Measurements from ENCODE around the gene NUDT8. TPM values are rescaled to one million over a fixed set of nuclear protein-coding genes. Genes with fewer than 3 reads are reported as not detected.

The NUDT8 gene
- total and polyA plus RNA-seq, 7 donors: 19.0 to 52.2 (median 34.8) TPM

DNA sequence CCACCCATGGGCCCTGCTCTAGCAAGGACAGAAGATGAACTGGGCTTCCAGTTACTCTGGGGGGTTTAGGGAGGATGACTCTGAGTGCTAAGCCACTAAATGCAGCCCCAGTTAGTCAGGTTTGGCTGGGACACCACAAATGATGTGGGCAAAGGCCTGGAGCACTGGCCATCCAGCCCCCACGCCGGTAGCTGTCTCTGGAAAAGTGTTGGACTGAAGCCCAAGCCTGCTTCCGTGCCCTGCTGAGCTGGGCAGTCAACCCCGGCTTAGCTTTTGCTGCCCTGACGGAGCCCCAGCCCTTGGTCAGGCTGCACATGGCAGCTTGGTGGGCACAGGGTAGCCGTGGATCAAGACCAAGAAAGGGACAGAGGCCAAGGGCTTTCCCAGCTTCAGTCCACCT is 51.8 kb downstream of the NUDT8 start:
- WGBS, 3 donors: 37 to 48% (median 40%) methylated on average over 6 of the region's 6 CpGs

More for the DNA sequence above, 51.8 kb downstream of the NUDT8 start:
- Histone ChIP-seq H3K4me3 (no peak overlapping the region), H3K36me3 (ENCODE audit: insufficient read depth in 1 of 2, low read depth in 1 of 2) (no peaks in the 10 kb centered on the region), H3K4me1 (peaks cover 9% of the 10 kb centered on the region), H3K27ac (no peak overlapping the region), H3K27me3 (ENCODE audit: insufficient read depth in 3 of 3, low read length in 2 of 3) (peaks cover 0 to 12% (median 3%) of the 10 kb centered on the region in 3 donors), H3K9me3 (no peaks in the 10 kb centered on the region)
- intact Hi-C loops (cut with DNase I): no loop called here
- TF ChIP-seq, protein P1, sequence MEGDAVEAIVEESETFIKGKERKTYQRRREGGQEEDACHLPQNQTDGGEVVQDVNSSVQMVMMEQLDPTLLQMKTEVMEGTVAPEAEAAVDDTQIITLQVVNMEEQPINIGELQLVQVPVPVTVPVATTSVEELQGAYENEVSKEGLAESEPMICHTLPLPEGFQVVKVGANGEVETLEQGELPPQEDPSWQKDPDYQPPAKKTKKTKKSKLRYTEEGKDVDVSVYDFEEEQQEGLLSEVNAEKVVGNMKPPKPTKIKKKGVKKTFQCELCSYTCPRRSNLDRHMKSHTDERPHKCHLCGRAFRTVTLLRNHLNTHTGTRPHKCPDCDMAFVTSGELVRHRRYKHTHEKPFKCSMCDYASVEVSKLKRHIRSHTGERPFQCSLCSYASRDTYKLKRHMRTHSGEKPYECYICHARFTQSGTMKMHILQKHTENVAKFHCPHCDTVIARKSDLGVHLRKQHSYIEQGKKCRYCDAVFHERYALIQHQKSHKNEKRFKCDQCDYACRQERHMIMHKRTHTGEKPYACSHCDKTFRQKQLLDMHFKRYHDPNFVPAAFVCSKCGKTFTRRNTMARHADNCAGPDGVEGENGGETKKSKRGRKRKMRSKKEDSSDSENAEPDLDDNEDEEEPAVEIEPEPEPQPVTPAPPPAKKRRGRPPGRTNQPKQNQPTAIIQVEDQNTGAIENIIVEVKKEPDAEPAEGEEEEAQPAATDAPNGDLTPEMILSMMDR (IDR thresholded peaks at IDR 0.05): no peak
- ATAC-seq (no peak), DNase-seq (no peak)

Other genes with a start within 250 kb of the NUDT8 start
- gene RAD9A, start 238.0 kb downstream of the NUDT8 start, total RNA-seq: 1 to 10 TPM; 1.8 to 6.7 (median 5.8) TPM
- 10 to 100 TPM in 2 of 3 donors, 1 to 10 TPM in 1; 7.1 to 12.3 (median 10.1) TPM for gene RAD9A, start 238.0 kb downstream of the NUDT8 start, polyA plus RNA-seq
- 100 to 1,000 TPM in 1 of 4 donors, 10 to 100 TPM in 3; 72.6 to 113 (median 86.6) TPM for gene PPP1CA, start 228.1 kb downstream of the NUDT8 start, total RNA-seq
- 100 to 1,000 TPM; 108 to 191 (median 147) TPM for gene PPP1CA, start 228.1 kb downstream of the NUDT8 start, polyA plus RNA-seq
- gene TBC1D10C, start 225.9 kb downstream of the NUDT8 start, total RNA-seq: 1 to 10 TPM in 3 of 4 donors, under 1 TPM in 1; 0.65 to 1.6 (median 1.2) TPM
- gene TBC1D10C, start 225.9 kb downstream of the NUDT8 start, polyA plus RNA-seq: under 1 TPM; 0.25 to 0.52 (median 0.34) TPM
- gene CARNS1, start 214.3 kb downstream of the NUDT8 start, total RNA-seq: 10 to 100 TPM in 2 of 4 donors, 1 to 10 TPM in 2; 7.0 to 27.5 (median 10.0) TPM
- gene CARNS1, start 214.3 kb downstream of the NUDT8 start, polyA plus RNA-seq: 1 to 10 TPM; 2.1 to 5.9 (median 4.2) TPM
- 10 to 100 TPM; 23.1 to 34.3 (median 26.8) TPM for gene RPS6KB2, start 201.4 kb downstream of the NUDT8 start, total RNA-seq
- 10 to 100 TPM; 25.6 to 64.6 (median 33.1) TPM for gene RPS6KB2, start 201.4 kb downstream of the NUDT8 start, polyA plus RNA-seq
- 1 to 10 TPM in 3 of 4 donors, under 1 TPM in 1; 0.89 to 1.4 (median 1.0) TPM for gene PTPRCAP, start 192.3 kb downstream of the NUDT8 start, total RNA-seq
- 1 to 10 TPM in 1 of 3 donors, under 1 TPM in 2; 0.25 to 1.3 (median 0.65) TPM for gene PTPRCAP, start 192.3 kb downstream of the NUDT8 start, polyA plus RNA-seq
- 10 to 100 TPM in 3 of 4 donors, 1 to 10 TPM in 1; 8.7 to 13.1 (median 11.5) TPM for gene CORO1B, start 186.5 kb downstream of the NUDT8 start, total RNA-seq
- gene CORO1B, start 186.5 kb downstream of the NUDT8 start, polyA plus RNA-seq: 10 to 100 TPM; 10.6 to 18.1 (median 16.7) TPM
- under 1 TPM in 1 of 4 donors, not detected in 3; 0.19 TPM for gene GPR152, start 177.2 kb downstream of the NUDT8 start, total RNA-seq
- gene GPR152, start 177.2 kb downstream of the NUDT8 start, polyA plus RNA-seq: not detected
- gene CABP4, start 174.6 kb downstream of the NUDT8 start, total RNA-seq: 1 to 10 TPM in 3 of 4 donors, under 1 TPM in 1; 0.93 to 1.9 (median 1.5) TPM
- gene CABP4, start 174.6 kb downstream of the NUDT8 start, polyA plus RNA-seq: under 1 TPM; 0.35 to 0.89 (median 0.61) TPM
- gene TMEM134, start 160.7 kb downstream of the NUDT8 start, total RNA-seq: 10 to 100 TPM; 57.1 to 83.2 (median 66.2) TPM
- 100 to 1,000 TPM in 1 of 3 donors, 10 to 100 TPM in 2; 81.7 to 121 (median 87.8) TPM for gene TMEM134, start 160.7 kb downstream of the NUDT8 start, polyA plus RNA-seq
- 10 to 100 TPM; 25.3 to 42.7 (median 29.9) TPM for gene AIP, start 146.9 kb downstream of the NUDT8 start, total RNA-seq
- gene AIP, start 146.9 kb downstream of the NUDT8 start, polyA plus RNA-seq: 10 to 100 TPM; 57.4 to 71.5 (median 57.7) TPM
- gene PITPNM1, start 124.6 kb downstream of the NUDT8 start, total RNA-seq: 10 to 100 TPM in 2 of 4 donors, 1 to 10 TPM in 2; 6.7 to 16.1 (median 9.6) TPM
- 10 to 100 TPM in 1 of 3 donors, 1 to 10 TPM in 2; 2.3 to 11.3 (median 5.1) TPM for gene PITPNM1, start 124.6 kb downstream of the NUDT8 start, polyA plus RNA-seq
- gene CDK2AP2, start 121.8 kb downstream of the NUDT8 start, total RNA-seq: 10 to 100 TPM; 16.3 to 18.5 (median 18.1) TPM
- 10 to 100 TPM; 31.9 to 72.3 (median 48.0) TPM for gene CDK2AP2, start 121.8 kb downstream of the NUDT8 start, polyA plus RNA-seq
- gene CABP2, start 106.5 kb downstream of the NUDT8 start, total RNA-seq: not detected
- not detected for gene CABP2, start 106.5 kb downstream of the NUDT8 start, polyA plus RNA-seq
- gene GSTP1, start 46.1 kb downstream of the NUDT8 start, total RNA-seq: 100 to 1,000 TPM; 224 to 364 (median 274) TPM
- gene GSTP1, start 46.1 kb downstream of the NUDT8 start, polyA plus RNA-seq: 100 to 1,000 TPM; 279 to 410 (median 383) TPM
- gene NDUFV1, start 23.0 kb downstream of the NUDT8 start, total RNA-seq: 100 to 1,000 TPM; 250 to 413 (median 364) TPM
- gene NDUFV1, start 23.0 kb downstream of the NUDT8 start, polyA plus RNA-seq: 100 to 1,000 TPM; 248 to 340 (median 287) TPM
- not detected for gene TBX10, start 9.8 kb upstream of the NUDT8 start, total RNA-seq
- gene TBX10, start 9.8 kb upstream of the NUDT8 start, polyA plus RNA-seq: under 1 TPM in 1 of 3 donors, not detected in 2; 0.01 TPM
- gene ACY3, start 20.8 kb upstream of the NUDT8 start, total RNA-seq: not detected
- under 1 TPM in 1 of 3 donors, not detected in 2; 0.04 TPM for gene ACY3, start 20.8 kb upstream of the NUDT8 start, polyA plus RNA-seq
- gene ALDH3B2, start 44.7 kb upstream of the NUDT8 start, total RNA-seq: not detected
- gene ALDH3B2, start 44.7 kb upstream of the NUDT8 start, polyA plus RNA-seq: not detected